ENCODE measurements around the gene C8A.

DNA sequence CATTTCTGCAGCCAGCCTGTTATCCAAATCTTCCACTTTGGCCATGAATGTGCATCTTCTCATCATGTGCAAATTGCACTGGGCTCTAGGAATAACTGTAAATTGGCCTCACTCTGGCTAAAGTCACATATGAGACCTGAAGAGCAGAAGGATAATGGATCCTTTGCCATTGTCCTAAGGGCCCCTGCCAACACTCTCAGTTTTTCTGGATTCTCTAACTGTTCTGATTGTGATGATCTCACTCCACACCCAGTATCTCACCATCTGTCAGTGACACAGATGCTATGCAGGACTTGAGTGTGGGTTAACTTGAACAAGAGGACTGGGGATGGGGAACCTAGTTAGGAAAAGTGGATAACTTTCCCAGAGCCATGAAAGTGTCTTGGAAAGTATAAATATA, 26.9 kb upstream of the C8A start:
- TF ChIP-seq, protein P1, sequence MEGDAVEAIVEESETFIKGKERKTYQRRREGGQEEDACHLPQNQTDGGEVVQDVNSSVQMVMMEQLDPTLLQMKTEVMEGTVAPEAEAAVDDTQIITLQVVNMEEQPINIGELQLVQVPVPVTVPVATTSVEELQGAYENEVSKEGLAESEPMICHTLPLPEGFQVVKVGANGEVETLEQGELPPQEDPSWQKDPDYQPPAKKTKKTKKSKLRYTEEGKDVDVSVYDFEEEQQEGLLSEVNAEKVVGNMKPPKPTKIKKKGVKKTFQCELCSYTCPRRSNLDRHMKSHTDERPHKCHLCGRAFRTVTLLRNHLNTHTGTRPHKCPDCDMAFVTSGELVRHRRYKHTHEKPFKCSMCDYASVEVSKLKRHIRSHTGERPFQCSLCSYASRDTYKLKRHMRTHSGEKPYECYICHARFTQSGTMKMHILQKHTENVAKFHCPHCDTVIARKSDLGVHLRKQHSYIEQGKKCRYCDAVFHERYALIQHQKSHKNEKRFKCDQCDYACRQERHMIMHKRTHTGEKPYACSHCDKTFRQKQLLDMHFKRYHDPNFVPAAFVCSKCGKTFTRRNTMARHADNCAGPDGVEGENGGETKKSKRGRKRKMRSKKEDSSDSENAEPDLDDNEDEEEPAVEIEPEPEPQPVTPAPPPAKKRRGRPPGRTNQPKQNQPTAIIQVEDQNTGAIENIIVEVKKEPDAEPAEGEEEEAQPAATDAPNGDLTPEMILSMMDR (conservative IDR thresholded peaks at IDR 0.05 in 1 of 2, IDR thresholded peaks at IDR 0.05 in 1 of 2; ENCODE audit: low read depth in 1 of 2, low read length in 2 of 2) = no peak
- TF ChIP-seq EZH2 (IDR thresholded peaks at IDR 0.05; ENCODE audit: low read length, missing control alignments) = no peak

Data from fibroblast of lung (primary cell).